ENCODE results near the gene TFAP2A.

DNA sequence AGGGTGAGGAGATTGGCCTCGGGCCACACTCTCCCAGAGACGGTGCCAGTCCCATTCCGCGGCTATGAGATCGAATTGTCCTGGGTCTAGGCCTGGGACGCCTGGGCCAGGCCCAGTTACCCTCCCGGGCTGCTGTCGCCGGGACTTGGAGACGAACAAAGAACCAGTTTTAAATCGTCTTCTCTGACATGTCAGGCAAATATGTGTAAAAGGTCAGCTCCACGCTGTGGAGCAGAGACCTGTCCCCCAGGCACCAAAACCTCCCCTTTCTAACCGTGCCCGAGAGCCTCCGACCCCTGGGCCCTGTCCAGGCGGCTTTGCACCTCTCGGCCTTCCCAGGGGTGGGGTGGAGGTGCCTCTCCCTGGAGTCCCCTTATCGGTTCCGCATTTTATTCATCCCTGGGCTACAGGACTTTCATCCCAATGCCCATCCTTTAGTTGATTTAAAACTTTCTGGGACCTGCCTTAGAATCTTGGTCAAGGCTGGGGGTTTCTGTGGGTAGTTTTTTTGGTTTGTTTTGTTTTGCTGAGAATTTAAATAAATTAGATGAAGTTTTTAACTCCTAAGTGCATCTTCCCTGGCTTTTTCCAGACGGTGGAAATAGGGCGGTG is 5.8 kb upstream of the TFAP2A start:
- TF ChIP-seq CTCF (optimal IDR thresholded peaks at IDR 0.05 in 1 of 3, IDR thresholded peaks at IDR 0.05 in 1 of 3, conservative IDR thresholded peaks at IDR 0.05 in 1 of 3; ENCODE audit: extremely low read depth in 1 of 3, insufficient read depth in 2 of 3, low read length in 3 of 3) (no peak), EZH2 (IDR thresholded peaks at IDR 0.05; ENCODE audit: low read length) (no peak)
